ENCODE data around the gene GPT2.

The GPT2 gene

DNA sequence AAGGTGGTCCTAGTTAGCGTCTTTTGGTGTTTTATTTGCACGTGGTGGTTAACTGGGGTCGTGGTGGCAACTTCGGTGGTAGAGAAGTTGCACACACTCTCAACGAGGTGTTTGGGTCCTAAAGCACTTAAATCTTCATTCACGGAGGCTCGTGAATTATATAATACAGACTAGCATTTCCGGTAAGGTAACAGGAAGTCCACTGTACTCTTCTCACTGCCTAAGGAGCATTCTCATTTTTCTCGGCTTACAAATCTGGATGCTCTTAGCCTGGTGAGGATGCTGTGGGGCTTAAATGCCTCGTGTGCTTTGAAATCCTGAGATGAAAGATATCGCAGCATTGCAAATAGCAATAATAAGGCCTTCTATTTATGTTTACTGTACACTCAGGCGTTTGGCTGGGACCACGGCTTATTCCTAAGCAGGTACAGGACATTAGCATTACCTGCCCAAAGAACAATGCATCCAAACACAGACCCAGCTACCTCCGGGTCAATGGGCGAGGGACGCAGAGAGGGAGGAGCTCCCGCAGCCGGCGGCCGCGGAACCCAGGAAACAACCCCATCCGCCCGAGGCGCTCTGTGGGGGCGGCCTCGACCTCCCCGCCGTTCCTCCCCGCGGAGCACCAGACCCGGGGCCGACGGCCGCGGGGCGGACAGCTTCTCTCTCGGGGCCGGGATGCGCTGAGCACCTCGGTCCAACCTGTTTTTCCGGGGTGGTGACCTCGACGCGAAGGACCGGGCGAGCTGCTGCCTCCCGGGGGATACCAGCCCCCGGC is 88.5 kb downstream of the GPT2 start:
- DNase-seq (ENCODE audit: low spot score) = peak; percentile 69

DNA sequence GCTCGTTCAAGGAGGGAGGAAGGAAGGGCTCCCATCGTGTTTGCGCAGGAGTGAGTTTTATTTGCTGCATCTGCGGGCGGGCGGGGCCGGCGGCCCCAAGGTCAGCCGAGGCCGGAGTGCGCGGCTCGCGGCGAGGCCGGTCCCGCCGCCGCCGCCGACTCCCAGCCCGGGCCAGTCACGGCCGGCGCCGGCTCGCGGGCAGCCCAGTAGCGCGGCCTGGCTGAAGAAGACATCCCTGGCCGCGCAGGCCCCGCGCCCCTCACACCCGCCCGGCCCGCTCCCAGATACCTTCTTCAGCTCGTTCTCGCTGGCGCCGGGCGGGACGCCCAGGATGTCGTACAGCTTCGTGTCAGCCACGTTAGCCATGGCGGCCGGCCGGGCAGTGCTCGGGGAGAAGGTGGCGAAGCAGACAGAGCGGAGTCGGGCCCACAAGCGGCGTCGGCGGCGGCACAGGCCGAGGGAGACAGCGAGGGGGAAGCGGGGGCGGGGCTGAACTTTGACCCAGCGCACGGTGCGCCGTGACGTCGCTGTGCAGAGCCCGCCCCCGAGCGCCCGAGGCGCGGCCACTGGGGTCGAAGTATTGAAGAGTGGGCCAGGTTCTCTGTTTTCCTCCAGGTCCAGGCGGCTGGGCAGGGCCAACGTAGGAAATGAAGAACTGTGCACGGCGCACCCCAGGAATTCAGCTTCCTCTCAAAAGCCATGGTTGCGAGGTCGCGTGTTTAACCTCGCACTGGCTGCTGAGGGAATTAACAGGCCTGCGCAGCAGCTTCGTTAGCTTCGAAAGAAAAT is 89.2 kb downstream of the GPT2 start, which contains the start of gene DNAJA2:
TSS of gene DNAJA2 (minus strand) at position 468 of the 789 bp plus-strand sequence. CDS start at position 366, 102 bp downstream.
- peak; percentile 90 for DNase-seq (ENCODE audit: low spot score)

DNA sequence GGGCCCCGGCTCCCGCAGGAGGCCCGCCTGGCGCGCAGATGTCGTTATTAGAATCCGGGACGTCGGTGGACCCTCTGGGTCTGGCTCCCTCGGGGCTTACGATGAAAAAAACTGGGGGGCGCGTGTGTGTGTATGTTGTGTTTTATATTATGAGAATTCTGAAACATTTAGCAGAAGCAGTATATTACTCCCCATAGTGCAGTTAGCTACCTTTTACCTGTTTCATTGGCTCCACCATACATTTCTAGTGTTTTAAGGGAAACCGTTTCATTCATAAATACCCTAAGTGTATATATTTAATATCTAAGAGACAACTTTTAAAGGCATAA is 89.8 kb downstream of the GPT2 start:
- DNase-seq (ENCODE audit: low spot score) = no peak

DNA sequence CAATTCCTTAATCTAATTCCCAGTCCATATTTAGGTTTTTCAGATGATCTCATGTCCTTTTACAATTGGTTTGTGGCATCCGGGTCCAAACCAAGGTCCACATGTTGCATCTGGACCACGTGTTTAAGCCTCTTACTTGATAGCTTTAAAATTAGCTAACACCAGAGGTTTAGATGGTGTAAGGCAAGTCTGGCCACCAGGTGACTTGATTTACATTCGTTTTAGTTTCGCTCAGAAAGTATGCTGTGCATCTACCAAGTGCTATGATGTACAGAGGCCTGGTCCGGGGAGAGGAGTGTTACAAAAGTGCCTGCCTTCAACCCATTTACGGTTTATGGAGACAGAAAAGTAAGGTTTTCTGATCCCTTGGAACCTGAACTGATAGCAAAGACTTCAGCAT is 90.2 kb downstream of the GPT2 start:
- DNase-seq (ENCODE audit: low spot score) = peak; percentile 71

DNA sequence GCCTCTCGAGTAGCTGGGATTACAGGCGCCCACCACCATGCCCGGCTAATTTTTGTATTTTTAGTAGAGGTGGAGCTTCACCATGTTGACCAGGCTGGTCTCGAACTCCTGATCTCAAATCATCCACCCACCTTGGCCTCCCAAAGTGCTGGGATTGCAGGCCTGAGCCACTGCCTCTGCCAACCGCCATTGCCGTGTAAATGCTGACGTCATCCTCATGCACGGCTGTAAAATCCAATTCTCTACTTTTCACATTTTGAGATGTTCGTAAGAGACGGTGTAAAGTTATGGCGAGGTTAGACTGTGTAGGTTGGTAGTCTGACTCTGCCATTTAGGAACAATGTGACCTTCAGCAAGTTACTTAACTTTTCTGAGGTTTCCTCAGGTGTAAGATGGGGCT is 91.0 kb downstream of the GPT2 start:
- no peak for DNase-seq (ENCODE audit: low spot score)

DNA sequence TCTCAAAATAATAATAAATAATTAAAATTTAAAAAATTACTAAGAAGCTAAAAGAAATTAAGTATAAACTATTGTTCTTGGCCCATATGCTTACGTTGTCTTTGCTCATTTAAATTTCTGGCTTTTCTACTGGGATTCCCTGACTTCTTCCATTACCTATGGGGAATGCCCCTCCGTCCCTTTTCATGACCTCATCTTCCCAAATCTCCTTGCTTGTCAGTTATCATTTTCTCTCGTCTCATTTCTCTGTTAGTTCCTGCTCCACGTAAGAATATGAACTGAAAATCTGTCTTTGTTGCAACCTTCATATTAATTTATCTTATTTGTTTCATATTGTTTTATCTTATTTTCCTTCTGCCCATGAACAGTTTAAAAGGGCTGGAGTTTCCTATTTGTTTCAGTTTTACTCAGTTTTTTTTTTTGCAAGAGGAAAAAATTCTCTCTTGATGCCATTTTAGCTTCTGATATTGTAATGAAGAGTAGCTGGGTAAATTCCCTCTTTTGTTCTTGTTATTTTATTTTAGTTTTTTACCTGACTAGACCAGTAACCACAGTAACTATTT is 91.8 kb downstream of the GPT2 start:
- no peak for DNase-seq (ENCODE audit: low spot score)

DNA sequence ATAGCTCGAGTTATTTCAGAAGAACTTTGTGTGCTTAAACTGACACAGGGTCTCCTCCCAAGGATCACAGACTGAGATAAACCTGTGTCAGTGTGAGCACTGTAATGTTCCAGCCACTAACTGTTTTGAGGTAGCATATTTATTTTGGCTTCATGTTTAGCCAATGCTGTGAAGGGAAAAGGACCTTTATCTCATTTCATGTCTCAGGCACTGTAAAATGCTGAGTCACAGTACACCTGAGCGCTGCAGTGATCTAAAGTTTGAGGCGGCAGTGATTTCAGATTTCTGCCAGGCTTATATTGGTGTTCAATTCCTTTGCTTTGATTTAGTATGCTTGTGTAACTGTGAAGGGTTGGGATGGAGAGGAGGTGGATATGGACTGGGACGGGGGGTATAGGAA is 92.4 kb downstream of the GPT2 start:
- no peak for DNase-seq (ENCODE audit: low spot score)
